Measurements from ENCODE around the gene GNAI1. TPM values are rescaled to one million over a fixed set of nuclear protein-coding genes. Genes with fewer than 3 reads are reported as not detected.
"Not testable (repeated sequence)": the region's sequence is repeated elsewhere in the genome, so short reads cannot be mapped to it uniquely, and the experiment has no call there.

The GNAI1 gene
- total and polyA plus RNA-seq, 11 donors, result 4.6 to 26.1 (median 14.1) TPM

GRCh38 chr7:80155374-80155773 lies 20.7 kb downstream of the GNAI1 start:
- WGBS, 4 donors, result 87 to 100% (median 97%) methylated on average over 1 of the region's 1 CpG
- Histone ChIP-seq H3K4me3 (no peak overlapping the region), H3K4me1 (peaks cover 0 to 26% (median 9%) of the 10 kb centered on the region in 12 donors), H3K9me3 (no peaks in the 10 kb centered on the region), H3K36me3 (no peaks in the 10 kb centered on the region), H3K27me3 (no peaks in the 10 kb centered on the region), H3K27ac (no peak overlapping the region)
- TF ChIP-seq CTCF (IDR thresholded peaks at IDR 0.05) (no peak), POLR2A (IDR thresholded peaks at IDR 0.05) (no peak)
- ATAC-seq (no peak), DNase-seq (no peak)
- intact Hi-C loops (cut with DNase I), result no loop called here

- intact Hi-C loops (cut with DNase I); H3K27me3 ChIP-seq; ATAC-seq; H3K36me3 ChIP-seq; DNase-seq; H3K9me3 ChIP-seq; H3K4me3 ChIP-seq; H3K27ac ChIP-seq: not testable (repeated sequence)
- H3K4me1 ChIP-seq, result peaks cover 0 to 23% (median 7%) of the 10 kb centered on the region in 12 donors
- WGBS, 4 donors, result 90 to 95% (median 91%) methylated on average over 4 of the region's 4 CpGs
Measured at GRCh38 chr7:80157770-80158169, 23.1 kb downstream of the GNAI1 start.

- intact Hi-C loops (cut with DNase I), result no loop called here
- no peaks in the 10 kb centered on the region for H3K27me3 ChIP-seq
- ATAC-seq, result no peak
- H3K4me1 ChIP-seq, result peaks cover 0 to 16% (median 4%) of the 10 kb centered on the region in 12 donors
- TF ChIP-seq CTCF (IDR thresholded peaks at IDR 0.05) (no peak), POLR2A (IDR thresholded peaks at IDR 0.05) (no peak)
- no peaks in the 10 kb centered on the region for H3K36me3 ChIP-seq
- no peaks in the 10 kb centered on the region for H3K9me3 ChIP-seq
- DNase-seq, result no peak
- no peak overlapping the region for H3K4me3 ChIP-seq
- H3K27ac ChIP-seq, result no peak overlapping the region
- WGBS, 4 donors, result 88 to 95% (median 92%) methylated on average over 3 of the region's 3 CpGs
Measured at GRCh38 chr7:80159802-80160201, 25.2 kb downstream of the GNAI1 start.

- Histone ChIP-seq H3K27ac (no peak overlapping the region), H3K4me1 (peaks cover 0 to 20% (median 6%) of the 10 kb centered on the region in 12 donors), H3K4me3 (no peak overlapping the region), H3K27me3 (no peaks in the 10 kb centered on the region), H3K36me3 (no peaks in the 10 kb centered on the region), H3K9me3 (no peaks in the 10 kb centered on the region)
- intact Hi-C loops (cut with DNase I), result no loop called here
- no peak for DNase-seq
- WGBS, 4 donors, result 56 to 73% (median 65%) methylated on average over 1 of the region's 1 CpG
- TF ChIP-seq CTCF (IDR thresholded peaks at IDR 0.05) (no peak), POLR2A (IDR thresholded peaks at IDR 0.05) (no peak)
- ATAC-seq, result no peak
Measured at GRCh38 chr7:80161466-80161865, 26.8 kb downstream of the GNAI1 start.

- ATAC-seq (no peak), DNase-seq (no peak)
- intact Hi-C loops (cut with DNase I), result no loop called here
- Histone ChIP-seq H3K4me1 (peaks cover 0 to 20% (median 6%) of the 10 kb centered on the region in 12 donors), H3K27ac (no peak overlapping the region), H3K27me3 (no peaks in the 10 kb centered on the region), H3K4me3 (no peak overlapping the region), H3K36me3 (no peaks in the 10 kb centered on the region), H3K9me3 (peaks cover 0 to 14% (median 0%) of the 10 kb centered on the region in 12 donors)
- TF ChIP-seq POLR2A (IDR thresholded peaks at IDR 0.05), result no peak
Measured at GRCh38 chr7:80165177-80165576, 30.5 kb downstream of the GNAI1 start.
